Measurements from ENCODE around the gene G6PC2.
A peak's percentile ranks its signal among the peaks of the same experiment; 100 is the strongest.
"Not testable (repeated sequence)": the region's sequence is repeated elsewhere in the genome, so short reads cannot be mapped to it uniquely, and the experiment has no call there.

The G6PC2 gene

GRCh38 chr2:168858146-168858545 lies 42.9 kb upstream of the G6PC2 start:
- no peak for DNase-seq (ENCODE audit: low read depth)
- no peak for TF ChIP-seq CTCF (IDR thresholded peaks at IDR 0.05; ENCODE audit: low read length, missing control alignments)
- H3K4me3 ChIP-seq (replicated peaks; ENCODE audit: low read depth, low read length), result no peak overlapping the region

- DNase-seq (ENCODE audit: low read depth); H3K4me3 ChIP-seq (replicated peaks; ENCODE audit: low read depth, low read length): not testable (repeated sequence)
Measured at GRCh38 chr2:168867164-168867563, 33.9 kb upstream of the G6PC2 start.

- not testable (repeated sequence) for DNase-seq (ENCODE audit: low read depth)
Measured at GRCh38 chr2:168870369-168870768, 30.7 kb upstream of the G6PC2 start.

GRCh38 chr2:168870824-168871223 lies 30.3 kb upstream of the G6PC2 start:
- not testable (repeated sequence) for H3K4me3 ChIP-seq (replicated peaks; ENCODE audit: low read depth, low read length); DNase-seq (ENCODE audit: low read depth)

More at GRCh38 chr2:168870369-168870768, 30.7 kb upstream of the G6PC2 start:
- not testable (repeated sequence) for H3K4me3 ChIP-seq (replicated peaks; ENCODE audit: low read depth, low read length)

- DNase-seq (ENCODE audit: low read depth), result no peak
- no peak for TF ChIP-seq CTCF (IDR thresholded peaks at IDR 0.05; ENCODE audit: low read length, missing control alignments)
- no peak overlapping the region for H3K4me3 ChIP-seq (replicated peaks; ENCODE audit: low read depth, low read length)
Measured at GRCh38 chr2:168874368-168875054, 26.6 kb upstream of the G6PC2 start.

GRCh38 chr2:168882163-168882562 lies 18.9 kb upstream of the G6PC2 start:
- DNase-seq (ENCODE audit: low read depth); H3K4me3 ChIP-seq (replicated peaks; ENCODE audit: low read depth, low read length): not testable (repeated sequence)

- H3K4me3 ChIP-seq (replicated peaks; ENCODE audit: low read depth, low read length), result no peak overlapping the region
- DNase-seq (ENCODE audit: low read depth), result no peak
- no peak for TF ChIP-seq CTCF (IDR thresholded peaks at IDR 0.05; ENCODE audit: low read length, missing control alignments)
Measured at GRCh38 chr2:168884975-168885374, 16.1 kb upstream of the G6PC2 start.

- DNase-seq (ENCODE audit: low read depth), result no peak
- peak overlapping the region; percentile 83 for H3K4me3 ChIP-seq (replicated peaks; ENCODE audit: low read depth, low read length)
- TF ChIP-seq CTCF (IDR thresholded peaks at IDR 0.05; ENCODE audit: low read length, missing control alignments), result no peak
Measured at GRCh38 chr2:168889635-168890005, 11.5 kb upstream of the G6PC2 start.

GRCh38 chr2:168890006-168890782 lies 10.9 kb upstream of the G6PC2 start, which contains the start of gene SPC25:
Gene SPC25, minus strand, starts transcription at chr2:168890430. Its CDS starts 911 bp downstream, at chr2:168889519.
- H3K4me3 ChIP-seq (replicated peaks; ENCODE audit: low read depth, low read length), result peak within 1 kb of the TSS; percentile 83
- peak; percentile 89 for DNase-seq (ENCODE audit: low read depth)
- no peak for TF ChIP-seq CTCF (IDR thresholded peaks at IDR 0.05; ENCODE audit: low read length, missing control alignments)
